Measurements from ENCODE around the gene TTL.
"Not testable (repeated sequence)": the region's sequence is repeated elsewhere in the genome, so short reads cannot be mapped to it uniquely, and the experiment has no call there.

TTL gene

GRCh38 chr2:112542984-112543661 is 61.2 kb downstream of the TTL start:
- DNase-seq (ENCODE audit: low read depth): peak; percentile 10
- no peak for TF ChIP-seq CTCF (IDR thresholded peaks at IDR 0.05; ENCODE audit: low read length, missing control alignments)
- H3K4me3 ChIP-seq (replicated peaks; ENCODE audit: low read depth, low read length): peak overlapping the region; percentile 92

DNA sequence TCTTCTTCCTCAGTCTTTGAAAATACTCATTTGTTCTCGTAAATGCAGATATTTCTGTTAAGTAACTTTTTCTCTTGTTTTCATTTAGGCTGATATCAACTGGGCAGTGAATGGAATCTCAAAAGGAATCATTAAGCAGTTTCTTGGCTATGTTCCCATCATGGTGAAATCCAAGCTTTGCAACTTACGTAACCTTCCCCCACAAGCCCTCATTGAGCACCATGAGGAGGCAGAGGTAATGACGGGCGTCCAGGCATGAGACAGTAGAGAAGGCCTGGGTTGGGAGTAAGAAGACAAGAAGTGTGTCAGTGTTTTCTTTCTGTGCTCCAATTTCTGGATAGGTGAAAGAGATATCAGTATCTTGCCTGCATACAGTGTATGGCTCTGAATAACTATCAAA is 65.4 kb downstream of the TTL start:
- no peak for TF ChIP-seq CTCF (IDR thresholded peaks at IDR 0.05; ENCODE audit: low read length, missing control alignments)
- no peak overlapping the region for H3K4me3 ChIP-seq (replicated peaks; ENCODE audit: low read depth, low read length)
- peak; percentile 77 for DNase-seq (ENCODE audit: low read depth)

DNA sequence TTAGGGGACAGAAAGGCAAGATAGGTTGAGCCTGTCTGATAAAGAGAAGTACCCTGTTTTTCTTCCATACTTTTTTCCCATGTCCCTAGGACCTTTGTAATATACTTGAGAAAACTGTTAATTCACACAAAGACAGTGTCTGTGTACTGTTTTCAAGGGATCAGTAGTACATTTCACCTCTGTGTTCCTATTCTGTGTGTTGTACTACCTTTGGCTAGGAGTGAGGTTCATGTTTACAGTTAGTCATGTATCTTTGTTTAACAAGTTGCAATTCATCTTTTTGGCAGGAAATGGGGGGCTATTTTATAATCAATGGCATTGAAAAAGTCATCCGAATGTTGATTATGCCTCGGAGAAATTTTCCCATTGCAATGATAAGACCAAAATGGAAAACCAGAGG is 67.0 kb downstream of the TTL start:
- no peak overlapping the region for H3K4me3 ChIP-seq (replicated peaks; ENCODE audit: low read depth, low read length)
- TF ChIP-seq CTCF (IDR thresholded peaks at IDR 0.05; ENCODE audit: low read length, missing control alignments): no peak
- DNase-seq (ENCODE audit: low read depth): no peak

DNA sequence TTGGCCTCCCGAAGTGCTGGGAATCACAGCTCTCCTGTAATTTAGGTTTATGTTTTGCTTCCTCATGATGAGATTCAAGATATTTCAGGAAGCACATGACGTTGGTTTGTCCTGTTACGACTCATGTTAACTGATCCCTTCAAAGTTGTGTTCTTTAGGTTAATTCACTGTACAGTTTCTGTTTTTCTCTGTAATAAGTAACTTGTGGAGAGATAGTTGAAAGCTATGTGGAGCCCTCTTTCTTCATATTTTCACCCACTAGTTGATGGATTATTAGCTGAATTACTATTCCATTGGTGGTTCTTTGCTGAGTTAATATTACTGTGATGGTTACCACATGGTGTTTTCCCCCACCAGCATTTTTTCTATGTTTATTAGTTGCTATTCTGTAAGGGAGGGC is 84.1 kb downstream of the TTL start:
- H3K4me3 ChIP-seq (replicated peaks; ENCODE audit: low read depth, low read length): no peak overlapping the region
- DNase-seq (ENCODE audit: low read depth): no peak
- no peak for TF ChIP-seq CTCF (IDR thresholded peaks at IDR 0.05; ENCODE audit: low read length, missing control alignments)

DNA sequence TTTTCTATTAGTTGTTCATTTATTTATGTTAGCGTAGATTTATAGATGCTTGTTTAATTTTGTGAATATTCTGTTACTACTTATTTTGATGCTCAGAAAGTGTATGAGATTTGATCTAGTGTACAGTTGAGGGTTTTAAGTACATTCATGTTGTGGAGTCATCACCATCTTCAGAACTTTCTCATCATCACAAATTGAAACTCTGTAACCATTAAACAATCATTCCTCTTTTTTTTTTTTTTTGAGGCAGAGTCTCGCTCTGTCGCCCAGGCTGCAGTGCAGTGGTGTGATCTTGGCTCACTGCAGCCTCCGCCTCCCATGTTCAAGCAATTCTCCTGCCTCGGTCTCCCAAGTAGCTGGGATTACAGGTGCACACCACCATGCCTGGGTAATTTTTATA is 84.6 kb downstream of the TTL start:
- H3K4me3 ChIP-seq (replicated peaks; ENCODE audit: low read depth, low read length); DNase-seq (ENCODE audit: low read depth): not testable (repeated sequence)

GRCh38 chr2:112572005-112572404 is 90.0 kb downstream of the TTL start:
- TF ChIP-seq CTCF (IDR thresholded peaks at IDR 0.05; ENCODE audit: low read length, missing control alignments): no peak
- no peak for DNase-seq (ENCODE audit: low read depth)
- no peak overlapping the region for H3K4me3 ChIP-seq (replicated peaks; ENCODE audit: low read depth, low read length)

DNA sequence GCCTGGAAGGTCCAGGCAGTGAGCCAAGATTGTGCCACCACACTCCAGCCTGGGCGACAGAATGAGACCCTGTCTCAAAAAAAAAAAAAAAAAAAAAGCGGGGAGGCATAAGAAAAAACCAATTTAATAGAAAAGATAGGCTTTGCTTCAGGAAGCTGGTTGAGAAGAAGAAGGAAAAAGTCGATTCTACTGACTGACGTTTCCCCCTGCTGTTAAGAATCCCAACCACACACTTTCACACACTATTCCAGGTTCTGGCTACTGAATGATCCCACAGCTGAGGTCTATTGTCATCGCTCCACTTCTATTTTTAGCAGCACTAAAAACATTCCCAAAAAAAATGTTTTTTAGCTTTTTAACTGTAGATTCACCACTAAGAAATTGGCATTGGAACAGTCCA is 95.8 kb downstream of the TTL start:
- peak; percentile 24 for TF ChIP-seq CTCF (IDR thresholded peaks at IDR 0.05; ENCODE audit: low read length, missing control alignments)
- H3K4me3 ChIP-seq (replicated peaks; ENCODE audit: low read depth, low read length): no peak overlapping the region
- peak; percentile 42 for DNase-seq (ENCODE audit: low read depth)
